ENCODE results near the gene CPTP.

CPTP gene

GRCh38 chr1:1292442-1292779 lies 32.2 kb upstream of the CPTP start:
- in situ Hi-C loops (cut with MboI; ENCODE audit: low sequenced_read_pairs, unreplicated experiment), result no loop called here
- no peak for DNase-seq (ENCODE audit: low spot score)
- TF ChIP-seq CTCF (IDR thresholded peaks at IDR 0.05; ENCODE audit: borderline replicate concordance, control extremely low read depth, extremely low read depth, insufficient read depth, missing control alignments), result no peak

GRCh38 chr1:1292851-1293250 lies 31.8 kb upstream of the CPTP start:
- in situ Hi-C loops (cut with MboI; ENCODE audit: low sequenced_read_pairs, unreplicated experiment), result no loop called here

GRCh38 chr1:1293263-1294249 lies 31.0 kb upstream of the CPTP start:
- TF ChIP-seq CTCF (IDR thresholded peaks at IDR 0.05; ENCODE audit: borderline replicate concordance, control extremely low read depth, extremely low read depth, insufficient read depth, missing control alignments), result no peak
- in situ Hi-C loops (cut with MboI; ENCODE audit: low sequenced_read_pairs, unreplicated experiment), result no loop called here
- no peak for DNase-seq (ENCODE audit: low spot score)

More at GRCh38 chr1:1292851-1293250, 31.8 kb upstream of the CPTP start:
- no peak for TF ChIP-seq CTCF (IDR thresholded peaks at IDR 0.05; ENCODE audit: borderline replicate concordance, control extremely low read depth, extremely low read depth, insufficient read depth, missing control alignments)
- DNase-seq (ENCODE audit: low spot score), result no peak

GRCh38 chr1:1294250-1294890 lies 30.2 kb upstream of the CPTP start:
- in situ Hi-C loops (cut with MboI; ENCODE audit: low sequenced_read_pairs, unreplicated experiment), result no loop called here
- TF ChIP-seq CTCF (IDR thresholded peaks at IDR 0.05; ENCODE audit: borderline replicate concordance, control extremely low read depth, extremely low read depth, insufficient read depth, missing control alignments), result no peak
- no peak for DNase-seq (ENCODE audit: low spot score)

GRCh38 chr1:1295154-1295923 lies 29.3 kb upstream of the CPTP start:
- in situ Hi-C loops (cut with MboI; ENCODE audit: low sequenced_read_pairs, unreplicated experiment), result no loop called here
- no peak for DNase-seq (ENCODE audit: low spot score)
- TF ChIP-seq CTCF (IDR thresholded peaks at IDR 0.05; ENCODE audit: borderline replicate concordance, control extremely low read depth, extremely low read depth, insufficient read depth, missing control alignments), result no peak

All from GM13976 (cell line).